ENCODE results near the gene C2CD2L. TPM values are rescaled to one million over a fixed set of nuclear protein-coding genes. Genes with fewer than 3 reads are reported as not detected.

Gene C2CD2L
- total RNA-seq, 2 experiments from 2014 or later, result 10.6 to 19.0 TPM

GRCh38 chr11:119158467-119158866 lies 51.3 kb downstream of the C2CD2L start:
- peaks cover 5% of the 10 kb centered on the region for H3K4me1 ChIP-seq (ENCODE audit: insufficient read depth, low read length, poor library complexity, severe bottlenecking)
- no peaks in the 10 kb centered on the region for H4K20me1 ChIP-seq (ENCODE audit: insufficient read depth, low read length)
- no peaks in the 10 kb centered on the region for H3K36me3 ChIP-seq (ENCODE audit: insufficient read depth, low read length)
- no TSS peak for BruUV-seq (replicated peaks)
- intact Hi-C loops (cut with micrococcal nuclease; ENCODE audit: unreplicated experiment), result no loop called here
- no peaks in the 10 kb centered on the region for H3K79me2 ChIP-seq (ENCODE audit: insufficient read depth, low read depth, low read length)
- no peak overlapping the region for H3K27ac ChIP-seq (ENCODE audit: low read depth, low read length, poor library complexity, severe bottlenecking)
- H3K4me3 ChIP-seq (ENCODE audit: low read depth, low read length, poor library complexity, severe bottlenecking), result no peak overlapping the region
- H3K4me2 ChIP-seq (ENCODE audit: low read length), result no peak overlapping the region
- CTCF ChIA-PET (ENCODE audit: unreplicated experiment), result no interaction called here
- H3K9me3 ChIP-seq (ENCODE audit: low read length), result no peaks in the 10 kb centered on the region
- H3K9me2 ChIP-seq (ENCODE audit: insufficient read depth, low read length), result no peaks in the 10 kb centered on the region
- H2AFZ ChIP-seq (ENCODE audit: low read length), result no peak overlapping the region
- no peak for DNase-seq (ENCODE audit: low spot score)
- TF ChIP-seq, protein P1, sequence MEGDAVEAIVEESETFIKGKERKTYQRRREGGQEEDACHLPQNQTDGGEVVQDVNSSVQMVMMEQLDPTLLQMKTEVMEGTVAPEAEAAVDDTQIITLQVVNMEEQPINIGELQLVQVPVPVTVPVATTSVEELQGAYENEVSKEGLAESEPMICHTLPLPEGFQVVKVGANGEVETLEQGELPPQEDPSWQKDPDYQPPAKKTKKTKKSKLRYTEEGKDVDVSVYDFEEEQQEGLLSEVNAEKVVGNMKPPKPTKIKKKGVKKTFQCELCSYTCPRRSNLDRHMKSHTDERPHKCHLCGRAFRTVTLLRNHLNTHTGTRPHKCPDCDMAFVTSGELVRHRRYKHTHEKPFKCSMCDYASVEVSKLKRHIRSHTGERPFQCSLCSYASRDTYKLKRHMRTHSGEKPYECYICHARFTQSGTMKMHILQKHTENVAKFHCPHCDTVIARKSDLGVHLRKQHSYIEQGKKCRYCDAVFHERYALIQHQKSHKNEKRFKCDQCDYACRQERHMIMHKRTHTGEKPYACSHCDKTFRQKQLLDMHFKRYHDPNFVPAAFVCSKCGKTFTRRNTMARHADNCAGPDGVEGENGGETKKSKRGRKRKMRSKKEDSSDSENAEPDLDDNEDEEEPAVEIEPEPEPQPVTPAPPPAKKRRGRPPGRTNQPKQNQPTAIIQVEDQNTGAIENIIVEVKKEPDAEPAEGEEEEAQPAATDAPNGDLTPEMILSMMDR (conservative IDR thresholded peaks at IDR 0.05; ENCODE audit: low read length), result no peak
- TF ChIP-seq EZH2phosphoT487 (IDR thresholded peaks at IDR 0.05; ENCODE audit: borderline replicate concordance, low read depth, low read length), result no peak
- POLR2A ChIA-PET, result interaction anchor here (0.6 kb wide), 1 partner anchor 26 kb away, joined by 3 read pairs; no protein-coding TSS in a partner anchor

DNA sequence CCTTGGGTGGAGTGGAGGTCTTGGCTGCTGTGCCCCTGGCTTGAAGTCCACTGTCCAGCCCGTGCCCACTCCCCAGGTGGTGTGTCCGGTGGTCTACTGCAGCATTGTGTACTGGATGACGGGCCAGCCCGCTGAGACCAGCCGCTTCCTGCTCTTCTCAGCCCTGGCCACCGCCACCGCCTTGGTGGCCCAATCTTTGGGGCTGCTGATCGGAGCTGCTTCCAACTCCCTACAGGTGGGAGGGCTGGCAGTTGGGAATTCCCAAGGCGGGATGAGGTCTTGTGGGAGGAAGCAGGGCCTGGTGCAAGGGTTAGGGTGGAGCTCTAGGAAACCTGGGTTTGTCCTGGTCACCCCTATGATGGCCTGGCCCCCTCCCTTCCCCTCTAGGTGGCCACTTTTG lies 53.0 kb downstream of the C2CD2L start:
- Histone ChIP-seq H3K36me3 (ENCODE audit: insufficient read depth, low read length) (no peaks in the 10 kb centered on the region), H3K4me1 (ENCODE audit: insufficient read depth, low read length, poor library complexity, severe bottlenecking) (peaks cover 5% of the 10 kb centered on the region), H3K79me2 (ENCODE audit: insufficient read depth, low read depth, low read length) (no peaks in the 10 kb centered on the region), H3K4me2 (ENCODE audit: low read length) (no peak overlapping the region), H4K20me1 (ENCODE audit: insufficient read depth, low read length) (no peaks in the 10 kb centered on the region), H3K9me2 (ENCODE audit: insufficient read depth, low read length) (no peaks in the 10 kb centered on the region), H3K4me3 (ENCODE audit: low read depth, low read length, poor library complexity, severe bottlenecking) (no peak overlapping the region), H3K9me3 (ENCODE audit: low read length) (no peaks in the 10 kb centered on the region), H3K27ac (ENCODE audit: low read depth, low read length, poor library complexity, severe bottlenecking) (no peak overlapping the region), H2AFZ (ENCODE audit: low read length) (no peak overlapping the region)
- BruUV-seq (replicated peaks), result no TSS peak
- no peak for DNase-seq (ENCODE audit: low spot score)
- ChIA-PET POLR2A (interaction anchor here (0.6 kb wide), 1 partner anchor 21 kb away, joined by 3 read pairs; no protein-coding TSS in a partner anchor), CTCF (ENCODE audit: unreplicated experiment) (interaction anchor here (0.7 kb wide), 1 partner anchor 163 kb away, joined by 3 read pairs; no protein-coding TSS in a partner anchor)
- intact Hi-C loops (cut with micrococcal nuclease; ENCODE audit: unreplicated experiment), result no loop called here
- TF ChIP-seq EZH2phosphoT487 (IDR thresholded peaks at IDR 0.05; ENCODE audit: borderline replicate concordance, low read depth, low read length), result no peak
- TF ChIP-seq, protein P1 (conservative IDR thresholded peaks at IDR 0.05; ENCODE audit: low read length), result no peak

DNA sequence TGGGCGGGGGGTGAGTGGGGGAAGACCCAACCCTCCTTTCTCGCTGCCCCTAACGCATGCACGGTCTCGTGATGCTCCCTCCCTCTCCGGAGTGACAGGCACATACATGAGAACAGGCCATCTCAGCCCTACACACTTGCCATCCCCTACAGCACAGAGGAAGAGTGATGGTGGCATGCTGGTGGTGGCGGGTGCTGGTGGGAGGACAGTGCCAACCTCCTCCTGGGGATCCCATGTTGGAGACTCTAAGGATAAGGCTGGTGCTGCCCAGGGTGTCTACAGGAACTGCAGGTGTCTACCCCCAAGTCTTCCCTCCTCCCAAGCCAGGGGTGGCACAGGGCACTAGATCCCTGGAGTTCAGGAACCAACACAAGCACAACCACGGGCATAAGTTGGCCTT lies 54.7 kb downstream of the C2CD2L start:
- Histone ChIP-seq H3K4me2 (ENCODE audit: low read length) (no peak overlapping the region), H3K4me1 (ENCODE audit: insufficient read depth, low read length, poor library complexity, severe bottlenecking) (peaks cover 7% of the 10 kb centered on the region), H3K9me3 (ENCODE audit: low read length) (no peaks in the 10 kb centered on the region), H2AFZ (ENCODE audit: low read length) (no peak overlapping the region), H4K20me1 (ENCODE audit: insufficient read depth, low read length) (no peaks in the 10 kb centered on the region), H3K36me3 (ENCODE audit: insufficient read depth, low read length) (no peaks in the 10 kb centered on the region), H3K4me3 (ENCODE audit: low read depth, low read length, poor library complexity, severe bottlenecking) (no peak overlapping the region), H3K9me2 (ENCODE audit: insufficient read depth, low read length) (no peaks in the 10 kb centered on the region), H3K27ac (ENCODE audit: low read depth, low read length, poor library complexity, severe bottlenecking) (no peak overlapping the region), H3K79me2 (ENCODE audit: insufficient read depth, low read depth, low read length) (no peaks in the 10 kb centered on the region)
- TF ChIP-seq, protein P1 (conservative IDR thresholded peaks at IDR 0.05; ENCODE audit: low read length), result no peak
- POLR2A ChIA-PET, result no interaction called here
- no peak for DNase-seq (ENCODE audit: low spot score)
- CTCF ChIA-PET (ENCODE audit: unreplicated experiment), result interaction anchor here (0.6 kb wide), 1 partner anchor 12 kb away, joined by 3 read pairs; no protein-coding TSS in a partner anchor
- BruUV-seq (replicated peaks), result no TSS peak
- intact Hi-C loops (cut with micrococcal nuclease; ENCODE audit: unreplicated experiment), result no loop called here
